Measurements from ENCODE around the gene FAM120A.

DNA sequence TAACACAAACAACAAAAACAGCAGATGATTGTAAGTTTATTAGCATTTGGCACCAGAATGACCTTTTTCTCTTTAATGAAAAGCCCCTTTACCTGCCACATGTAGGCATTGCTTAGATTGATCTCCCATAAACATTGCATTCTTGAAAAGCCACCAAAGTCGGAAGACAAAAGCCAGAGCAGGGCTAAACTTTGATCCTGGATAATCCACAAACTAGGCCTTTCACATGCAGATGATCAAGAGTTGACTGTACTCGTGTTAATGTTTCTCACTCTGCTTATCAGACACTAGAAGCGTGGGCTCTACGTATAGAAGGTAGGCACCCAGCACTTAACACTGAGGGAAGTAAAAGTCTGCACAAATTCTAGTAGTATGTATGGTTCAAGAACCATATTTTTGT, 103.9 kb downstream of the FAM120A start:
- no peak for TF ChIP-seq EZH2 (IDR thresholded peaks at IDR 0.05; ENCODE audit: low read length, missing control alignments)
- TF ChIP-seq CTCF (conservative IDR thresholded peaks at IDR 0.05 in 1 of 2, IDR thresholded peaks at IDR 0.05 in 1 of 2; ENCODE audit: low read depth in 1 of 2, low read length in 2 of 2), result no peak

All from fibroblast of lung (primary cell).